DMS53 treated with DMSO at 0.1 percent for 48 hours (cell line): ENCODE measurements around the gene ZNF180.
A peak's percentile ranks its signal among the peaks of the same experiment; 100 is the strongest.
"Not testable (repeated sequence)": the region's sequence is repeated elsewhere in the genome, so short reads cannot be mapped to it uniquely, and the experiment has no call there.

ENCODE experiments used
- DNase-seq: peaks from one replicate; lab custom pipeline; 2025; ENCODE audit not compliant: unreplicated experiment; lab: John Stamatoyannopoulos, UW

The ZNF180 gene

DNA sequence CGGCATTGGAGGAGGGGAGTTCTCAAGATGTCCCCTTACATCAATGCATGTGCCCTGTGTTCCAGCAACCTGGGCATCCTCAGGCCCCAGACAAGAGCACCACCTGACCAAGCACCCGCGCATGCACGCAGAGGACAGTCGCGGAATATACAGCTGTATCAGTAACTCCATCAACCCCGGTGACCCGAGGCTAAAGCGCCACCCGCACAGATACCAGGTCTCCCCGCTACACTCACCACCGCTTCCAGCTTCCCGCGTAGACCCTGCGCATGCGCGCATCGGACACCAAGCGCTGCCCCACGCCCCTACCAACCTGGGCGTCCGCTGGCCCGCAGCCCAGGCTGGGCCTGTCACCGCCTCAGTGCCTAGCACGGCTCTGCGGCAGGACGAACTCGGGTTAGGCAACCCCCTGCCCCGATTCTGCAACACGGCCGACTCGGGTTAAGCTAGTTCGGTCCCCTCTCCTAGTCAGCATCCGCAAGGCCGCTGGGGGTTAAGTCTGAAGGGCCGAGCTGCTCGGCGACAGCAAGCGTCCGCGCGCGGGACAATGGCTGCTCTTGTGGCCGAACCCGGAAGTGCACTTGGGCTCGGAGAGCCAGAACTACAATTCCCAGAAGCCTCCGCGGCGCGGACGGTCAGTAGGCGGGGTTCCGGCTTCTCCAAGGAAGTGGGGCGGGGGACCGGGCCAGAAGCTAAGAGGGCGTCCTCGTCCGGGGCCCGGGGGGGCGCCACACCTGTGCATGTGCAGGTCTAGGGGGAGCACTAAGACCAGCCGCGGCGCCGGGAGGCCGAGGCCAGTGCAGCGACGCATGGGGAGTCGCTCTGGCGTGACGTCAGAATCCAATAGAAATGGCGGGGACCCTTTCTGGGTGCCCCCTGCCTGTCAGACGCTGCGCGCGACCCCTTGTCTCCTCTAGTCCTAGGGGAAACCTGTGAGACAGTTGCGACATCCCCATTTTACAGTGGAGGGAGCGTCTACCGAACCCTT is at the start of gene ZNF180:
TSS of gene ZNF180 (minus strand) at position 561 of the 988 bp plus-strand sequence. CDS start 3,188 bp downstream, outside the sequence.
- DNase-seq = peak; percentile 91

- DNase-seq = no peak
Observed at GRCh38 chr19:44549507-44549906, 49.2 kb upstream of the ZNF180 start.

- DNase-seq = no peak
Observed at GRCh38 chr19:44548736-44549135, 48.4 kb upstream of the ZNF180 start.

GRCh38 chr19:44544031-44544430 is 43.7 kb upstream of the ZNF180 start:
- DNase-seq = no peak

GRCh38 chr19:44542671-44543070 is 42.3 kb upstream of the ZNF180 start:
- no peak for DNase-seq

GRCh38 chr19:44540736-44541135 is 40.4 kb upstream of the ZNF180 start:
- DNase-seq = no peak

DNA sequence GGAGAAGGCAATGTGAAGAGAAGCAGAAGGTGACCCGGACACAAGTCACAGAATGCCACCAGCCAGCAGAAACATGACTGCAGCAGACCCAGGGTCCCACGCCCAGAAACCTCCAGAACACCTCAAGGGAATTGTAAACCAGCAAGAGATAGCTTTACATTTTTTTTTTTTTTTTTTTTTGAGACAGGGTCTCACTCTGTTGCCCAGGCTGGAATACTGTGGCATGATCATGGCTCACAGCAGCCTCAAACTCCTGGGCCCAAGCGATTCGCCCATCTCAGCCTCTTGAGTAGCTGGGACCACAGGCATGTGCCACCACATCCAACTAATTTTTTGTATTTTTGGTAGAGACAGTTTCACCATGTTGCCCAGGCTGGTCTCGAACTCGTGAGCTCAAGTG is 39.7 kb upstream of the ZNF180 start:
- DNase-seq = no peak

DNA sequence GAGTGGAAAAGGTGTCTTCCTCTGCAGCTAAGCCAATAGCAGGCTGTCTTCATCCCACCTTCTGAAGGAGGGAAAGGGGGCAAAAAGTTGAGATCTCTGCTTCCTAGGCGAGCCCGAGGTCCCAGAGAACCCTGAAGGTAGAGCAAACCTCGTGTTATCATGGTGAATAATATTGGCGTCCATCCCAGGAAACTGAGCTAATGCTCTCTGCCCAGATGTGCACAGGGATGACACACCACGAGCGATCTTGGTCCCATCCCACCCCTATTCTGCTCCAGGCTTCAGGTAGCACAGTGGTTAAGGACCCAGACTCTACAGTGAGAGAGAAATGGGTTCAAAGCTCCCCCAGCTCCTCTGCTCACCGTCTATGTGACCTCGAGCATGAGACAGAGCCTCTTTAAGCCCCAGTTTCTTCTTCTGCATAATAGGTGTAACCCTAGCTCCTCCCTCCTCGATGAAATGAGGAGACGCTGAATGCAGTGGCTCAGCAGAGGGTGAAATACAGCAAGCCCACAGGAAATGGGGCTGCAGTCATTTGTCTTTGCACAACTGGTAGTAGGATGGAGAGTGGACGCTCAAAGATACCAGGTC is 39.0 kb upstream of the ZNF180 start:
- no peak for DNase-seq

DNA sequence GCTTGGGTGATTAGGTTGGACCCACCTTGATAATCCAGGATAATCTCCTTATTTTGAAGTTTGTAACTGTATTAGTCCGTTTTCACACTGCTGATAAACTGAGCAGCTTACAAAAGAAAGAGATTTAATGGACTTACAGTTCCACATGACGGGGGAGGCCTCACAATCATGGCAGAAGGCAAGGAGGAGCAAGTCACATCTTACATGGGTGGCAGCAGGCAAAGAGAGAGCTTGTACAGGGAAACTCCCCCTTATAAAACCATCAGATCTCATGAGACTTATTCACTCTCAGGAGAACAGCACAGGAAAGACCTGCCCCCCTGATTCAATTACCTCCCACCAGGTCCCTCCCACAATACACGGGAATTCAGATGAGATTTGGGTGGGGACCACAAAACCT is 35.0 kb upstream of the ZNF180 start:
- DNase-seq = not testable (repeated sequence)

DNA sequence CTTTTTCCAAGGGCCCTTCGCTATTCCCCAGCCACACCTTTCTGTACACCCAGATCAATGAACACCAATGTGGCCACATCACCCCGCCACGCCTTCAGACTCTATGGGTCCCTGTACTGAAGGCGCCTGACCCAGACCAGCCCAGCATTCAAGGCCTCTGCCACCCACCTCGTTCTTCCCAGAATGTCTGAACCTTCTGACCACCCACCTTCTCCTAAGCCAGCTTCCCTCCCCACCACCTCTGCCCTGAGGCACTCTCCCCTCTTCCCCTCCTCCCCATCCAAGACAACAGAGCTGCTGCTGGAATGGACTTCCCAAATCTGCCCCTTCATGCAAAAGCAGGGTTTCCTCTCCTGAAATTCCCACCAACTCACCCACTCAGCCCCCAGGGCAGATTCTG is 32.5 kb upstream of the ZNF180 start:
- DNase-seq = no peak

- no peak for DNase-seq
Observed at GRCh38 chr19:44530777-44531176, 30.5 kb upstream of the ZNF180 start.

DNA sequence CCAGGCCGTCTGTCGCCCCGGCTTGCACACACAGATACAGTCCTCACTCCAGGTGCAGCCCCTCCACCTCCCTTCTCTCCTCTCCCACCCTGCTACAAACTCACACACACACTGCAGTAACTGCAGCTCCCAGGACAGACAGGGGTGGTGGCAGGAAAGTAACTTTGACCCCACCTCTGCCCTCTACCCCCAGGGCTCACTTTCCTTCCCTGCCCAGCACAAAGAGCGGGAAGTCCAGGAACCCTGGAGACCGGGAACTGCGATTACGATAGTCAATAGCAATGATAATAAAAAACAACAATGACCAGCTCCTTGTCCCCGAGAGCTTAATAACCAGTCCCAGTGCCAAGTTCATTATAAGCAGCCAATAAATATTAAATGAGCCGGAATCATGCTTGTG is 29.2 kb upstream of the ZNF180 start, which contains the start of gene CEACAM20:
TSS of gene CEACAM20 (minus strand) at position 140 of the 400 bp plus-strand sequence. CDS start 166 bp downstream, outside the sequence.
- no peak for DNase-seq

DNA sequence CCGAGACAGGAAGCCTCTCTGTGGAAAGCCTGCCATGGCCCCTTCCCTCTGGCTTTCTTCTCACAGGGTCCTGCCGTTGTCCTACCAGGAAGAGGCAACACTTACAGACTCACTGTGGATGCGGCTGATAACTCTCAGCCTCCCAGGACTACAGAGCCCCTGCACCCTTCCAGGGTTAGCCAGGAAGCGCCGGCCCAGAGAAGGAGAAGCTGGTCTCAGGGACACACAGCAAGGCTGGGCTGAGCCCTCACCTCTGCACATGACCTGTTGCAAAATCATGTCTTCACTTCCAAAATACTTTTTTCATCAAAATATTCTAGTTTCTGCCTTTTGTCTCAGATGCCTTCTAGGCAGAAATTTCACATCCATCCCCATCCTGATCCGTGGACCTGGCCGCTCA is 27.2 kb upstream of the ZNF180 start:
- no peak for DNase-seq

GRCh38 chr19:44525721-44526430 is 25.6 kb upstream of the ZNF180 start:
- no peak for DNase-seq

GRCh38 chr19:44521370-44521769 is 21.0 kb upstream of the ZNF180 start:
- no peak for DNase-seq

DNA sequence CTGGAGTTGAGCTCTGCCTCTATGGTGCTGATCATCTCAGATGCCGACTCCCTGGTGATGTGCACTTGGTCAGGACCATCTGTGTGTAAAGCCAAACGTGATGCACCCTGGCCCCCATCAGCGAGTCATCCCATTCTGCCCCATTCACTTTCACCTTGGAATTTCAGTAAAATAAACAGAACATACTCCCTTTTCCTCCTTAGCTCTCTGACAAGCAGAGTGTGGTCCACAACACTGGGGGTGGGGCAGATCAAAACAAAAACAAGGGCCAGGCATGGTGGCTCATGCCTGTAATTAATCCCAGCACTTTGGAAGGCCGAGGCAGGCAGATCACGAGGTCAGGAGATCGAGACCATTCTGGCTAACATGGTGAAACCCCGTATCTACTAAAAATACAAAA is 16.8 kb upstream of the ZNF180 start:
- DNase-seq = no peak

- DNase-seq = no peak
Observed at GRCh38 chr19:44515907-44516306, 15.6 kb upstream of the ZNF180 start.

DNA sequence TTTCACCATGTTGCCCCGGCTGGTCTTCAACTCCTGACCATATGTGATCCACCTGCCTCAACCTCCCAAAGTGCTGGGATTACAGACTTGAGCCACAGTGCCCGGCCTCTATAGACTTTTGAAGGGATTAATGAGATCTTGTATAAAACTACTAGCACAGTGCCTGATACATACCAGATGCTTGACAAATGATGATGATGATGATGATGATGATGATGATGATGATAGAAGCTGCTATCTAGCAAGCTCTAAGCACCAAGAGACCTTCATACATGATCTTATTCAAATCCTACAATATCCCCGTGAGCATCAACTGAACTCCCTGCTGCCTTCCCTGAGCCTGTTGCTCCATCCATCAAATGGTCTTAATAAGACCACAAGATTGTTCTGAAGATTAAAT is 14.7 kb upstream of the ZNF180 start:
- no peak for DNase-seq

GRCh38 chr19:44512326-44513298 is 12.3 kb upstream of the ZNF180 start:
- peak; percentile 18 for DNase-seq

GRCh38 chr19:44509478-44509877 is 9.2 kb upstream of the ZNF180 start:
- no peak for DNase-seq
